Stimulated activated CD4-positive, alpha-beta T cell treated with anti-CD3 and anti-CD28 coated beads, Interleukin-12 subunit alpha, Interleukin-12 subunit beta, amount 100 ng/mL, for 24 hours (primary cell): Measurements from ENCODE around the gene JAML.

Experiments used
- DNase-seq, 2 experiments: peaks; one replicate each; pipeline ENCODE4 v3.0.0-alpha.2; 2020; ENCODE audit warnings: low read depth in 2 of 2

JAML gene

GRCh38 chr11:118216621-118217481, 8.0 kb downstream of the JAML start:
- DNase-seq: no peak

- no peak for DNase-seq
These were observed 9.0 kb downstream of the JAML start for GRCh38 chr11:118215765-118216164.

GRCh38 chr11:118215262-118215661, 9.5 kb downstream of the JAML start:
- DNase-seq: no peak

- DNase-seq: no peak
These were observed 10.4 kb downstream of the JAML start for GRCh38 chr11:118214210-118214914.

GRCh38 chr11:118213781-118214180, 11.0 kb downstream of the JAML start:
- DNase-seq: no peak

DNA sequence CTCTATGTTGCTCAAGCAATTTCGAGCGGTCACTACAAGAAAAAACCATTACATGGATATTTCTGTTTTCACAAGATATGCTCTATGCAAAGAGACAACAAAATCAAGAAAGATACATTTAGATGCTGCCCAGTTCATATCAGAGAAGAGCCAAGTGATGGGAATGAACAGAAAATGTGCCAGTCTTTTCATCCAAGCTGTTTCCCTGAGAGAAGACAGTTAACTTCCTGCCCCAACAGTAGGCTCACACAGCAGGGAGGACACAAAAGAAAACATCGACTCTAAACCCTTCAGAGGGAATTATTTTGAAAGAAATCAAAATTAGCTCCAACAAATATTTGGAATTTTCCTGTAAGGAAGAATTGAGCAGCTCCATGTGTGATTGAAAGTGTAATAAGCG, 11.6 kb downstream of the JAML start:
- no peak for DNase-seq

- no peak for DNase-seq
These were observed 12.0 kb downstream of the JAML start for GRCh38 chr11:118212781-118213191.

DNA sequence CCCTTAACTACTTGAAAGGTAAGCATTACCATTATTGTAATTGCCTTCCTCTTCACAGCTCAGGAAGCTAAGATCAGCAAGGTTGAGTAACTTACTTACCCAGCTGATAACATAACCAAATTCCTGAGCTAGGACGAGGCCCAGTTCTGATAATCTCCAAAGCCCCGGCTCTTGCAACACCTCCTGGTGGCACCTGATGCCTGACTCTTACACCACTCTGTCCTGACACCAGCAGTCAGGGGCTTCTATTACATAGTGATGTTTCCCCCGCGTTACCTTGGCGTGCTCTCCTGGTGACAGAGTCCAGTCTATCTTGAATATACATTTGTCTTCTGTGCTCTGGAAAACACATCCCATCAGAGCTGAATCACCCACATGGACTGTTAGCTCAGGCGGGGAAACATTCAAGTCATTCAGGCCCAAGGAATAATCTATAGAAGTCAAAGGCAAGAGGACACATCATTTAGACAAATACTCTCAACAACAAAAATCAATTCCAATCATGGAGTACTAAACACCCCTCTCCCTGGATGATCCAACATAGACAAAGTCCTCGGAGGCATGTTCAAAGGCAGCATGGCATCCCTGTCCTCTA, 12.6 kb downstream of the JAML start:
- DNase-seq: no peak

- no peak for DNase-seq
These were observed 13.8 kb downstream of the JAML start for GRCh38 chr11:118211006-118211405.

DNA sequence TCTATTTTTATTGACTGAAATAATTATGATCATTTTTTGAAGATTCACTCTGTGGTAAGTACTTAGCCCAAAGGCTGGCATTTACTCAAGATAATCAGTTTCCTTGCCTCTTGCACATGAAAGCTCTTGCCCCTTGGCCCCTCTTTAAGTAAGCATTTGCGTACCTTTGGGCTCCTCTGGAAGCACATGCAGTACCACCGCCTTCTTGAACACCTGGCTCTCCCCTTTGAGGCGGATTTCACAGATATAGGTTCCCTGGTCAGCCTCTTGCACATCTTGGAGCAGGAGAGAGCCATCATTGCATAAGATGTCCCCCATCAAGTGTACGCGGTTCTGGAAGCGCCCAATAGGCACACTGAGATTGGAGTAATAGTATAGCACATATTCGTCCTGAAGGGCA, 14.5 kb downstream of the JAML start:
- no peak for DNase-seq

GRCh38 chr11:118209033-118209432, 15.8 kb downstream of the JAML start:
- no peak for DNase-seq

DNA sequence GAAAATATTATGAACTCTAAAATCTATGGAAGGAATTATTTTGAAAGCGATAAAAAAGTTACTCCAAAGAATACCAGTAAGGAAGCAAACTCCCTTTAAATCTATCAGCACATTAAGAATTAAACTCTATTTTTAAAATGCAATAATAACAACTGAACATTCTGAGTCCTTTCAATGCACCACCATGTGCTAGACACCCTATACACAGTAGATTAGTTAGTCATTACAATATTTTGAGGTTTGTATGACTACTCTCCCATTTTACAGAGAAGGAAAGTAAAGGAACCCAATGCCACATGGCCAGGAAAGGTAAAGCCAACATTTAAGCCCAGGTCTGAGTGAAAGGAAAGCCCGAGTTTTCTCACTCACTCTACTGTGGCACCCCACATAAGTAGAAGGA, 17.7 kb downstream of the JAML start:
- DNase-seq: no peak

DNA sequence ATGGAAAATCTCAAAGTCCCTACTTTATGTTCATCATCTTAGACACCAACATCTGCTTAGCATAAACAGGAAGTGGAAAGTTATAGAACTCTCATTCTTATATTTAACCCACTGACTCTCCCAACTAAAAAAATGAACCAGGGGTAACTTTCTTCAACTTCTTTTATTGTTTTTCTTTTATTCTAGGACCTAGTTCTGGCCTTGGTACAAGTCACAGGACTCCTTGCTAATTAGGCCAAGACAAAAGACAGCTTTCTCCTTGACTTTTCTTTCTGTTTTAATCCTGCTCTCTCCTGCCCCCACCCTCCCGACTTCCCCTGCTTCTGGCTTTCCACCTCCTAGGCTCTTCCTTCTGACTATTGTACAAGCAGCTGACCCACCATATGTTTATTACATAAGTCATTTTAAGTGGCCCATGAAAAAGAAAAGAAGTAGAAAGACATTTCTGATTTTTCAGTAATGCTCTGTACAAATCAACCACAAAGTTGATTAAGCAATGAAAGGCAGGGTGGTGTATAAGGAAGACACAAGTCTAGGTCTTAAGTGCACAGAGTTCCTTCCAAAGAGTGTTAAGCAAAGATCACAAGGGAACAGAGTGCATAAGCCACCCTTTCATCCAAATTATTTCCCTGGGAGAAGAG, 18.3 kb downstream of the JAML start:
- no peak for DNase-seq

DNA sequence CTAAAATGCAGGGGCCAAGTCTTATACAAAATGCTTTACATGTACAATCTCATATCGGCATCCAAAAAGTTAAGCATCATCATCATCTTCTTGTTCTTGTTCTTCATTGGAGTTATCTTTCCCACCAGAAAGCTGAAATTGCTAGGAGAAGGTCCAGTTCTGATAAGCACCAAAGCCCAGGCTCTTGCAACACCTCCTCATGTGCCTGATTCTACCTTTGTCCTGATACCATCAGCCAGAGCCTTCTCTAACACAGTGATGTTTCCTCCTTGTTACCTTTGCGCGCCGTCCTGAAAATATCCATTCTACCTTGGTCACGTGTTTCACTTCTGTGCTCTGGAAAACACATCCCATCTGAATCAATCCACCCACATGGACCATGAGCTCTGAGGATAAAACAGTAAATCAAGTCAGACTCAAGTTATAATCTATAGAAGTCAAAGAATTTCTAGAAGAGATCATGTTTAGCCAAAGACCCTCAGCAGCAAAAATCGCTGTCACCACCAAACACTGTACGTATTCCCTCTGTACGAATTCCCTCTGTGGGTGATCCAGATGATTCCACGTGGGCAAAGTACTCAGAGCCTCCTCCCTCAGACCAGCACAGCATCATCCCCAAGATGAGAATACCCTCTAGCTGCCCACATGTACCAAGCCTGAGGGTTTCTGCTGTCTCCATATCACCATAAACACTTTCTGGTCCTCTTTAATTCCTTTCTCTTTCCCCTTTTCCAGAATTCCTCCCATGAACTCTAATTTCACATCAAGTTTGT, 19.0 kb downstream of the JAML start:
- DNase-seq: no peak

- peak in 1 of 2 experiments; percentile 48 for DNase-seq
These were observed 22.0 kb downstream of the JAML start for GRCh38 chr11:118202599-118203422.

DNA sequence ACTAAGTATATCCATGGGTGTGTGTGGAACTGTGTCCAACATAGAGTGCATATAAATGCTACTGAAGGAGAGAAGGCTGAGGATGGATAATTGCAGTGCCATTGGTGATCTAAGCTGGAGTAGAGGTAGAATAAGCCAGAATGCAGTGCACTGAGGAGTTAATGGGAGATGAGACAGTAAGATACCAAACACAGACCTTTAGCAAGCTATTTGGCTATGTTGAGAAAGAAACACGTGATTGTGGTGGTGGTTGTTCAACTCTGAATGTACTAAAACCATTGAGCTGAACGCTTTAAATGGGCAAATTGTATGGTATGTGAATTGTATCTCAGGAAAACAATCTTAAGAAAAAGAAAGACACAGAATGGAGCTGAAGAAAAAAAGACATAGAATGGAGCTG, 22.8 kb downstream of the JAML start:
- DNase-seq: no peak

DNA sequence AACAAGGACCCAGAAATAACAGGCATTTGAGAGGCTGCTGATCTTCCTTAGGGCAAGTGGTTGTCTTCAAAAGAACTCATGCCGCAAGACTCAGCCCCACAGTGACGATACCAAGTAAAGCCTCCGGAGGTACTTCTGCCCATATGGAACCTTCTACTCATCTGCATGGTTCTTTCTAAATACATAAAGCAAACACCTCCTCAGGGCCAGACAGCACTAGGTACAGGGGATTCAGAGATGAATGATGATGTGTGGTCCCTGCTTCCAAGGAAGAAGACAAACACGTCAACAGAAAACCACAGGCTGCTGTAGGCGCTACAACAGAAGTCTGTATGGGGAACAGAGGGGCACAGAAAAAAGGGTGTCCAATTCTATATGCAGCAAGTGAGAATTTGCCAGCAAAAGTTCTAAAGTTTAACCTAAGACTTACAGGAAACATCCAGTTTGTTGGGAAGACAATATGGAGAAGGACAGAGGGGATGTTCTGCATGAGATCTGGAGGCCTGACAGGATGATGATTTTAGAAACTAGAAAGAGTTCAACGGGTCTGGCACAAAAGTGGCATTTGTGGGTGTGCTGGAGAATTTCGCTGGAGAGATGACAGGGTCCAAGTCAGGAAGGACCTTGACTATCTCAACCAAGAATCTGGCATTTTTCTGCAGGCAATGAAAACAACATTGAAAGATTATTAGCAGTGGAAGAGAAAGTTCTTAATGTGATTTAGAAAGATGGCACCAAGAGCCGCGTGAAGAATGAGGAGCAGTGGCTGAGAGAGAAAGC, 23.7 kb downstream of the JAML start:
- DNase-seq: no peak

DNA sequence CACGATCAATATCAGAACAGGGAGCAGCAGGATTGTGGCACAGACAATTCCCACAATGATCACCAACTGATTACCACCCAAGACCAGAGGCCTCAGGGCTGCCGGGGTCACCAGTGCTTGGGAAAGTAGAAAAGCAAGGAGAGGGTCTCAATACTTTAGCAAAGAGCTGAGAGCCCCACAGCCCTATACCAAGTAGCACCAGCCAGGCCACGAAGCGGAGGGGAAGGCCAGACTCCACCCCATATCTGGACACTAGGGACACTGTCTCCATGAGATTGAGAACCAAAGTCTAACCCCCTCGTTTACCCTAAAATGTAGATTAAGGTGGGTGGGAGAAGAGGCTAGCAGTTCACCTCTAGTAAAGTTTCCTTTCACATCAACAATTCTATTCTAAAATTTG, 24.3 kb downstream of the JAML start:
- no peak for DNase-seq

DNA sequence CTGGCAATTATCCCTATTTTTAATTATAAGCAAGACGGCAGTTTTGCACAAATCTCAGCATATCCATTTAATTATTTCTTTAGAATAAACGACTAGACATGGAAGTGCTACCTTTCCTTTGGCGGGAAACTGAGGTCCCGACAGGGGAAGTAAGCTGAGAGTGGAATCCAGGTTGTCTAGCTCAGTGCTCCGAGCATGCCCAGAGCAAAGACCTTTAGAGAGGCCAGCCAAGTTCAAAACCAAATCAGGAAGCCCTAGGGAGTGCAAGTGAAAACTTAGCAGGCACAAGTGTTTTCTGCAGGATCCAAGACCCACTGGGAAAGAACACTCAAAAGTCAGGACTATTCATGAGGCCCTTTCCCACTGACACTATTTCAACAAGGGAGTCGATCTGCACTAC, 25.7 kb downstream of the JAML start:
- DNase-seq: no peak

- DNase-seq: peak; percentile 64 to 86
These were observed 26.4 kb downstream of the JAML start for GRCh38 chr11:118198370-118198769.
